Calu3 (cell line): ENCODE results near the gene RELB. TPM values are rescaled to one million over a fixed set of nuclear protein-coding genes. Genes with fewer than 3 reads are reported as not detected.

ENCODE experiments used
- BruUV-seq: library from RNA; stranded (reverse); fragments of 400-500 nt; replicated peaks from 2 replicates; lab custom pipeline; 2021; lab: Mats Ljungman, UMichigan
- CTCF ChIA-PET: fragments of 300-600 bp; sonication (Branson Sonifier 250); formaldehyde crosslinking; loops from one replicate; lab custom pipeline; 2022; ENCODE audit warnings: antibody characterized with exemption; lab: Charles Lee
- DNase-seq: peaks from one replicate; pipeline ENCODE4 v3.0.0; 2022
- H3K27ac Mint-ChIP-seq: one replicate; pipeline ENCODE4 v1.8.0; 2022; ENCODE audit warnings: mixed read lengths; ENCODE audit not compliant: unreplicated experiment
- H3K27me3 Mint-ChIP-seq: one replicate; pipeline ENCODE4 v1.8.0; 2022; ENCODE audit warnings: mixed read lengths; ENCODE audit not compliant: unreplicated experiment
- H3K36me3 Mint-ChIP-seq: one replicate; pipeline ENCODE4 v1.8.0; 2022; ENCODE audit warnings: mild to moderate bottlenecking, moderate library complexity, mixed read lengths; ENCODE audit not compliant: insufficient read depth, unreplicated experiment
- H3K4me1 Mint-ChIP-seq: one replicate; pipeline ENCODE4 v1.8.0; 2022; ENCODE audit warnings: mild to moderate bottlenecking, low read depth, mixed read lengths; ENCODE audit not compliant: unreplicated experiment
- H3K4me3 Mint-ChIP-seq: one replicate; pipeline ENCODE4 v1.8.0; 2022; ENCODE audit warnings: mild to moderate bottlenecking, low read depth, moderate library complexity, mixed read lengths; ENCODE audit not compliant: unreplicated experiment
- H3K9me3 Mint-ChIP-seq: one replicate; pipeline ENCODE4 v1.8.0; 2022; ENCODE audit warnings: low read depth, mixed read lengths; ENCODE audit not compliant: unreplicated experiment
- intact Hi-C: fragments of 100-400 bp; cut with micrococcal nuclease; formaldehyde crosslinking; loops from one replicate; pipeline ENCODE4 v1.10.0; 2022; ENCODE audit not compliant: unreplicated experiment
- total RNA-seq: library from RNA; stranded (reverse); gene quantifications from 2 replicates; pipeline ENCODE4 v1.2.3, GENCODE V29; 2022
- TF ChIP-seq, protein P1 (sequence below): fragments of 200-600 bp; IDR thresholded peaks from one replicate; pipeline ENCODE4 v1.8.0; 2022; ENCODE audit warnings: antibody characterized with exemption; ENCODE audit not compliant: unreplicated experiment

RELB gene
- total RNA-seq, 1 experiment from 2014 or later = 44.5 TPM

DNA sequence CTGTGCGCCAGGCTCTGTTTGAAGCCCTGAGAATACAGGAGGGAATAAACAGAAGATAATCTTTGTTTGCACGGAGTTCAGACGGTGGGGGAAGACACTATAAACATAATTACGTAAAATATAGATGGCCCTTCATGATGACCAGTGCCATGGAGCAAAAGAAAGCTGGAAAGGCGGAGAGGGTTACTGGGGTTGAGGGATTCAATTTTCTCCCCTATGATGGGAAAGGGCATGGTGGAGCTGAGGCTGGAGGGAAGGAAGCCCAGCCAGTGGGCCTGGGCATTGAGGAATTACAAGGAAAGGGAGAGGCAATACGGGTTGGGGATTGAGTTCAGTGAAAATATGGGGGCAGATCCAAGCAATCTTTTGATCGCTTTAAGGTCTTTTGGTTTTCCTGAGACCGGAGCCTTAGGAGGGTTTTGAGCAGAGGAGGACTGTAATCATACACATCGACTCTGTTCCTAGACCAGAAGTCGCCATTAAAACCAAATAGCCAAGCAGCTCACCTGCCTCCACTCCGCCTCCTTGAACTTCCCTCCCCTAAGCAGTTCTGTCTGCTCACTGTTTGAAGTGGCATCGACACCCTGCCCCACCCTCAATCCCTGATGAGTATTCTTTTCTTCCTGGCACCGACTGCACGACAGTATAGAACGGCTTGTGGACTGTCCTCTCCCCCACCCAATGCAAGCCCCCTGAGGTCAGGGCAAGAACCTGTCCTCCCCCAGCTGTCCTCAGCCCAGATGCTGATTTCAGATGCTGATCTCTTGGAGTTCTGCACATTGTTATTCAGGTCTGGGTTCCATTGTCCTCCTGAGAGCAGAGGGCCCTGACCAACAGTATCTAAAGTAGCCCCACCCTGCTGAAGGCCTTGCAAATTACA lies 75.8 kb downstream of the RELB start:
- no peaks in the 10 kb centered on the region for H3K9me3 Mint-ChIP-seq
- no peak overlapping the region for H3K27ac Mint-ChIP-seq
- no peak for DNase-seq
- intact Hi-C loops = no loop called here
- H3K27me3 Mint-ChIP-seq = no peaks in the 10 kb centered on the region
- H3K4me3 Mint-ChIP-seq = peak overlapping the region; percentile 84
- no TSS peak for BruUV-seq
- TF ChIP-seq, protein P1, sequence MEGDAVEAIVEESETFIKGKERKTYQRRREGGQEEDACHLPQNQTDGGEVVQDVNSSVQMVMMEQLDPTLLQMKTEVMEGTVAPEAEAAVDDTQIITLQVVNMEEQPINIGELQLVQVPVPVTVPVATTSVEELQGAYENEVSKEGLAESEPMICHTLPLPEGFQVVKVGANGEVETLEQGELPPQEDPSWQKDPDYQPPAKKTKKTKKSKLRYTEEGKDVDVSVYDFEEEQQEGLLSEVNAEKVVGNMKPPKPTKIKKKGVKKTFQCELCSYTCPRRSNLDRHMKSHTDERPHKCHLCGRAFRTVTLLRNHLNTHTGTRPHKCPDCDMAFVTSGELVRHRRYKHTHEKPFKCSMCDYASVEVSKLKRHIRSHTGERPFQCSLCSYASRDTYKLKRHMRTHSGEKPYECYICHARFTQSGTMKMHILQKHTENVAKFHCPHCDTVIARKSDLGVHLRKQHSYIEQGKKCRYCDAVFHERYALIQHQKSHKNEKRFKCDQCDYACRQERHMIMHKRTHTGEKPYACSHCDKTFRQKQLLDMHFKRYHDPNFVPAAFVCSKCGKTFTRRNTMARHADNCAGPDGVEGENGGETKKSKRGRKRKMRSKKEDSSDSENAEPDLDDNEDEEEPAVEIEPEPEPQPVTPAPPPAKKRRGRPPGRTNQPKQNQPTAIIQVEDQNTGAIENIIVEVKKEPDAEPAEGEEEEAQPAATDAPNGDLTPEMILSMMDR = no peak
- CTCF ChIA-PET = no interaction called here
- H3K4me1 Mint-ChIP-seq = peaks cover 28% of the 10 kb centered on the region
- H3K36me3 Mint-ChIP-seq = peaks cover 60% of the 10 kb centered on the region

DNA sequence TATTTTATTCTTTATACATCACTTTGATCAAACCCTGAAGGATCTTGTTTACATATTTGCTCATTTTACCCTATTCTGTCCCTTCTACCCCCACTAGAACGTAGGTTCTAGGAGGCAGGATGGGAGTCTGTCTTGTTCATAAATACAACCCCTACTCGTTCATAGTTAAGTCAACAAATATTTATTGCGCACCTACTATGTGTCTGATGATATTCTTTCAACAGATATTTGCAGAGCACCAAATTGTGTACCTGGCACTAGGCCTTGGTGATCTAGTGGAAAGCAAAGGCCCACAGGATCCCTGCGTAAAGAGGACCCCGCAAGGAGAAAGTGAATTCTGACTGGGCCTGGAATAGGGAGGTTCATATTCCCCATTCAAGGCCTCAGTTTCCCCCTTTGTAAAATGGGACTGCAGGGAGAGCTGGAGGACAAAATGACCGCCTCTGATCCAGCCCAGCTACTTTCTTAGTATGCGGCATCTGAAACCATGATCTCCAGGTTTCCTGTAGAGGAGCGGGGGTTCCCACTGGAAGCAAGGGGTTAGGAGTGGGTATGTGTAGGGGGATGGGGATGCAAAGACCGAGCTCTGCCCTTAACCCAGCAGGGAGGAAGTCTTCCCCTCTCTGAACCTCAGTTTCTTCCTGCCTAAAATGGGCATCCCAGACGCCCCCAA lies 77.3 kb downstream of the RELB start:
- H3K4me3 Mint-ChIP-seq = peak overlapping the region; percentile 88
- CTCF ChIA-PET = no interaction called here
- no peak for DNase-seq
- peaks cover 62% of the 10 kb centered on the region for H3K36me3 Mint-ChIP-seq
- no peaks in the 10 kb centered on the region for H3K27me3 Mint-ChIP-seq
- H3K4me1 Mint-ChIP-seq = peaks cover 33% of the 10 kb centered on the region
- no peaks in the 10 kb centered on the region for H3K9me3 Mint-ChIP-seq
- H3K27ac Mint-ChIP-seq = peak overlapping the region; percentile 78
- TF ChIP-seq, protein P1 = no peak
- intact Hi-C loops = no loop called here
- no TSS peak for BruUV-seq

DNA sequence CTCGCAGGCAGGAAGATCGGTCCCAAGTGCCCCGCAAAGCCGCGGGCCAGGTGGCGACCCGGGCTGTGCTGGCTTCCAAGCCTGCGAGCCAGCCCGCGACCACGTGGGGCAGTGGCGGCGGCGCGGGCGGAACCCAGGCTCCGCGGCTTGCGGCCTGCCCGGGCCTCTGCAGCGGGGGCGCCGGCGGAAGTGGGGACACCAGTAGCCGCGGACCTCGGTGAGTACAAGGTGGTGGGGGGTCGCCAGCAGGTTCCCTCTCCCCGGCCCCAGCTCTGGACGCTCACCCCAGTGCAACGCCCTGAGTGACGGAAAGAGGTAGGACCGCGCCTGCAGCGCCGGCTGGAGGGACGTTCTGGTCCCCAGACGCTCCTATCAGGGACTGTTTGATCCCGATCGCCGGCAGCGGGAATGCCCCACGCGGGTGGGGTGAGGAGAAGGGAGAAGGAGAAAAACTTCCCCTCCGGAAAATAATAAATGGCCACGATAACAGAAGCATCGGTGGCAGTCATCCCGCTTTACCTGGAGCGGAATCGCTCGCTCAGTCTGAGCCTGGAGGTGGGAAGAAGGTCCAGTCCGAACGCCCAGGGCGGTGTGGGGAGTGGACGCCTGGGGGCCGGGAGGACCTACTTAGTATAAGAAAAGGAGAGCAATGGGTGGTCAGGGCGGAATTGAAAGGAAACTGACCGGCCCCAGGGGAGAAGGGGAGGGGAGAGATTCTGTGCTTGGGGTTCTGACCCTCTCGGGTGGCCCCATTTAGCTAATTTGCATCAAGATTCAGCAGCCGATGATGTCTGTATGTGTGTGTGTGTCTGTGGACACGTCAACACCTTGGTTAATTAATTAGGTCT lies 78.0 kb downstream of the RELB start, which contains the start of gene GEMIN7:
Gene GEMIN7, plus strand, starts transcription at position 198 of the 848 bp plus-strand sequence. CDS start 10,855 bp downstream, outside the sequence.
- intact Hi-C loops = no loop called here
- peak within 1 kb of the TSS; percentile 88 for H3K4me3 Mint-ChIP-seq
- peak within 1 kb of the TSS; percentile 78 for H3K27ac Mint-ChIP-seq
- TF ChIP-seq, protein P1 = peak; percentile 7
- peak; percentile 92 for DNase-seq
- no peaks in the 10 kb centered on the region for H3K9me3 Mint-ChIP-seq
- CTCF ChIA-PET = interaction anchor here (1.0 kb wide), 1 partner anchor 13 kb away, joined by 4 read pairs; no protein-coding TSS in a partner anchor
- no peaks in the 10 kb centered on the region for H3K27me3 Mint-ChIP-seq
- BruUV-seq = no TSS peak
- H3K36me3 Mint-ChIP-seq = peaks cover 62% of the 10 kb centered on the region
- H3K4me1 Mint-ChIP-seq = peaks cover 33% of the 10 kb centered on the region

DNA sequence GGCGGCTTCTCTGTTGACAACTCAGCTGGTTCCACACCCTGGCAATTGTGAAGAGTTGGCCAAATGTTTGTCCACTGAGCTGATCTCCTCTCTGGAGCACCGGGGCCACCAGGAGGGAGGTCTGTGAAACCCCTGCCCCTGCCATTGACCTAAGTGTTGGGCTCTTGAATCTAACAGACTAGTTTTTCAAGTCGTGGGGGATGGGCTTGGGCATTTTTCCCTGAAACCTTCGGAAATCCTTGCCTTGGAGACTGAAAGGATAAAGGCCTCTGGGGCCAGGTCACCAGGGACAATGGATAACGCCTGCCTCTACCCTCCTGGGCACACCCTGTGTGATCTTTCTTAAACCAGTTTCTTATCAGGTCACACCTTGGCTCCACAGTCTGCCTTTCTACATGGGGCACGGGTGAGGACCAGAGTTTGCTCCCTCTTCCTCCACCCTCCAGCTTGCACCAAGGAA lies 78.7 kb downstream of the RELB start:
- peak overlapping the region; percentile 88 for H3K4me3 Mint-ChIP-seq
- intact Hi-C loops = no loop called here
- TSS peak; percentile 56 for BruUV-seq
- CTCF ChIA-PET = interaction anchor here (1.0 kb wide), 1 partner anchor 12 kb away, joined by 4 read pairs; no protein-coding TSS in a partner anchor
- no peaks in the 10 kb centered on the region for H3K9me3 Mint-ChIP-seq
- TF ChIP-seq, protein P1 = no peak
- no peaks in the 10 kb centered on the region for H3K27me3 Mint-ChIP-seq
- peaks cover 59% of the 10 kb centered on the region for H3K36me3 Mint-ChIP-seq
- peaks cover 33% of the 10 kb centered on the region for H3K4me1 Mint-ChIP-seq
- H3K27ac Mint-ChIP-seq = peak overlapping the region; percentile 78
- DNase-seq = no peak
